ENCODE results near the gene ATXN3L.

DNA sequence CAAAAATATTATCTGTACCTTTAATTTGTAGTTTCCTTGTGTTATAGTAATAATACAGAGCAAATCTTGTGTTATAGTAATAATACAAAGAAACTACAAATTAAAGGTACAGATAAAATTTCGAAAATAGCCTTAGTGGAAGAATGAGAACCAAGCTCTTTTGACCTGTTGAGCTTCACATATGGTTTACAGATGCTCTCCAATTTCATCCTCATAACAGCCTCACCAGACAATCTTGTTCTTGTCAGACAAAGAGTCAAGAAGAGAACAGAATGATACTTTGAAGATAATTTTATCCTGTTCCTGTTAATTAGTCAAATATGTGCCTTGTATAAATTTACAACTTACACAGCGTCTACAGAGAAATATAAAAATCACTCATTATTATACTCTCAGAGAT lies 12.8 kb downstream of the ATXN3L start:
- no peak for TF ChIP-seq CTCF (conservative IDR thresholded peaks at IDR 0.05; ENCODE audit: low read depth, low read length)
- no peak for TF ChIP-seq EZH2 (IDR thresholded peaks at IDR 0.05; ENCODE audit: low read length, unreplicated experiment)

Data from PC-3 (cell line).